GM19099 (cell line): Measurements from ENCODE around the gene MSI1.

Experiments
- POLR2A ChIP-seq: IDR thresholded peaks from 3 replicates; pipeline ENCODE4 v1.6.1; 2011; ENCODE audit warnings: low read depth; ENCODE audit not compliant: insufficient read length; ENCODE audit errors: extremely low read depth

Gene MSI1

DNA sequence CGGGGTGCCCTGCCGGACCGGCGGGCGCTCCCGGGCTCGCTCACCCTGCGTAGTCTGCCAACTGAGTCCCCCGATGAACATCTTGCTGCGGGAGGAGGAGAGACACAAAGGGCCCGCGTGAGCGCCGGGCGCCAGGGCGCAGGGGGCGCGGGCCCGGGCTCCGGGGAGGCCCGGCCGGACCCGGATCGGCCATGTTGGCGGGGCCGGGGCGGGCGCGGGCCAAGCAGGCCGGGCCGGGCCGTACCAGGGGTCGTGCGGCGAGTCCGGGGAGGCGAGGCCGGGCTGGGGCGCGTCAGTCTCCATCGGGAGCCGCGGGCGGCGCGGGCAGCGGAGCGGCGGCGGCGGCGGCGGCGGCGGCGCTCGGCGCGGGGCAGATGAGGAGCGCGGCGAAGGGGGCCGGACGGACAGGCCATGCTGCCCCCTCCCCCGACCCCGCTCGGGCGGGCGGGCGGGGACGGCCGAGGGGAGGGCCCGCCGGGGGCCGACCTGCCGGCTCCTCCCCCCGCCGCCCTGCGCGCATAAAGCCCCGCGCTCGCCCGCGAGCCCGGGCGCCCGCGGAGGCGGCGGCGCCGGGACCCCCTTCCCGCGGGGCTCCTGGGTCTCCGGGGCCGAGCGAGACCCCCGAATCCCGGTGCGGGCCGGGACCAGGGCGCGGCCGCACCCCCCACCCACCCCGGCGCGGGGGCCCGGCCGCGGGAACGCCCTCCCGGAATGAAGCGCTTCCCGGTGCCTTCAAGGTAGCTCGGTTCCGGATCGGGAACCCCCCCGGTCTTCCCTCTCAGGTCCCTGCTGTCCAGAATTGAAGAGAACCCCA lies at the start of gene MSI1:
Gene MSI1 (minus strand): TSS at position 376 of the 814 bp plus-strand sequence. CDS start 73 bp downstream, at position 303.
- no peak for TF ChIP-seq POLR2A

- no peak for TF ChIP-seq POLR2A
Observed at GRCh38 chr12:120417917-120418580, 49.1 kb upstream of the MSI1 start.

DNA sequence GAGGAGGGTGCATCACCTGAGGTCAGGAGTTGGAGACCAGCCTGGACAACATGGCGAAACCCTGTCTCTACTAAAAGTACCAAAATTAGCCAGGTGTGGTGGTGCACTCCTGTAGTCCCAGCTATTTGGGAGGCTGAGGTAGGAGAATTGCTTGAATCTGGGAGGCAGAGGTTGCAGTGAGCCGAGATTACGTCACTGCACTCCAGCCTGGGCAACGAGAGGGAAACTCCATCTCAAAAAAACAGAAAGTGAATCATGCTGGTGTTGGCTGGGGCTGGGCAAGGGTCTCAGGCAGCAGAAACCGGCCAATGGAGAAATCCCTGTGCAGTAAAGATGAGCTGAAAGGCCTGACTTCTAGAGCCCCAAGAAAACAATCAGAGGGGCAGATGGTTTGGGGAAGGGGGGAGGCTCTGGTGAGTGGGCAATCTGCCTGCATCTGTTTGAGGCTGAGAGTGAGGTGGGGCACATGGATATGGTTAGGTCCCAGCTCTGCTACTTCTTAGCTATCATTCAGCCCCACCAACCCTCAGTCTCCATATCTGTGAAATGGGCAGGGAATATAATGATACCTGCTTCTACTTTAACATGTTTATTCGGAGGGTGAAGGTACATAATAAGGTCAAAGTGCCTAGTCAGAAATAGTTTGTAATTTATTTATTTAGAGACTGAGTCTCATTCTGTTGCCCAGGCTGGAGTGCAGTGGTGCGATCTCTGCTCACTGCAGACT lies 47.7 kb upstream of the MSI1 start:
- no peak for TF ChIP-seq POLR2A

GRCh38 chr12:120413901-120414695 lies 45.1 kb upstream of the MSI1 start:
- no peak for TF ChIP-seq POLR2A

DNA sequence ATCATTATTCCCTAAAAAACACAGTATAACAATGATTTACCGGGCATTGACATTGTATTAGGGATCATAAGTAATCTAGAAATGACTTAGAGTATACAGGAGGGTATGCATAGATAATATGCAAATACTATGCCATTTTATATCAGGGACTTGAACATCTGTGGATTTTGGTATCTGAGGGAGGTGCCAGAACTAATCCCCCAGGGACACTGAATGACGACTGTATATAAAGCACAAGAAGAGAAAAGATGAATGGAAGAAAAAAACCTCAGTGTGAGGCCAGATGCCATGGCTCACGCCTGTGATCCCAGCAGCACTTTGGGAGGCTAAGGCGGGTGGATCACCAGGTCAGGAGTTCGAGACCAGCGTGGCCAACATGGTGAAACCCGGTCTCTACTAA lies 43.5 kb upstream of the MSI1 start:
- TF ChIP-seq POLR2A = no peak

- TF ChIP-seq POLR2A = no peak
Observed at GRCh38 chr12:120408771-120409170, 39.8 kb upstream of the MSI1 start.

GRCh38 chr12:120406553-120406952 lies 37.6 kb upstream of the MSI1 start:
- no peak for TF ChIP-seq POLR2A

- TF ChIP-seq POLR2A = no peak
Observed at GRCh38 chr12:120406069-120406468, 37.1 kb upstream of the MSI1 start.

GRCh38 chr12:120404271-120404670 lies 35.3 kb upstream of the MSI1 start:
- no peak for TF ChIP-seq POLR2A

DNA sequence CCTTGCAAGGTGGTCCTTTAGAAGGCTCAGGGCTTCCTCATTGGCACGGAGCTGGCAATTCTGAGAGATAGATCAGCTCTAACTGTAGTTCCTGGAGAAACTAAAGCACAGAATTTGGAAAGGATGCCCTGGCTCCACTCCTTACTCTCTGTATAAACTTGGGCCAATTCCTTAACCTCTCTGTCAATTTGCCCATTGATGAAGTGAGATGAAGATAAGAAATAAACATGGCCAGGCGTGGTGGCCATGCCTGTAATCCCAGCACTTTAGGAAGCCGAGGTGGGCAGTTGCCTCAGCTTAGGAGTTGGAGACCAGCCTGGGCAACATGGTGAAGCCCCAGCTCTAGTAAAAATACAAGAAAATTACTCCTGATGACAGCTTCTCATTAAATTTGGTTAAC lies 34.9 kb upstream of the MSI1 start:
- no peak for TF ChIP-seq POLR2A

- TF ChIP-seq POLR2A = no peak
Observed at GRCh38 chr12:120402217-120402616, 33.3 kb upstream of the MSI1 start.

GRCh38 chr12:120399531-120399930 lies 30.6 kb upstream of the MSI1 start:
- TF ChIP-seq POLR2A = no peak

DNA sequence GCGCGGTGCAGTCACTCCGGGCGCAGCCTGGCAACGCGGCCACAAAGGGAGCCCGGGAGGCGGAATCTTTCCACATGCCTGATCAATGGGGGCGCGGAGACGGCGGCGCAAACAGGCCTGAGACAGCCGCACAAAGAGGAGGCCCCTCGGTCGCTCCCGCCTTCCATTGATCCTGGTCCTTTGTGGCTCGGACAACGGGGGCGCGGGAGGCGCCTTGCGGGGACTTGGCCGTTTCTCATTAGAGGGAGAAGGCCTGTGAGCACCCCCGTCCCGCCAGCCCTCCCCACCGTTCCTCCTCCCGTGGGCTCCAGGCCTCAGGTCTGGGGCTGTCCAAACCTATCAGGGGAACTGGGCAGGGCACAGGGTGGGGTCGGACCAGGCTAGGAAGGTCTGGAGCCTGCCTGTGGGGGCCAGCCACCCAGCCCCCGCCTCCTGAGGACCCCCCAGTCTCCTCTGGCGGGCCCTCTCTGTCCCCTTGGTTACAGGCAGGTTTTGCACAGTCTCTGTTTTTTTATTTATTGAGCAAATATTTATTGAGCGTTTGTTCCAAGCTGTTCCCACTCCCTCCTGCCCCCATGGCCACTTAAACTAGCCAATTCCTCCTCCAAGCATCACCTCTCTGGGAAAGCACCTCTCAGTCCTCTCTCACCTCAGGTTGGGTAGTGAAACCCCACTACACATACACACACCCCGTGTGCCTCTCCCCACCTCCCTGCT lies 29.0 kb upstream of the MSI1 start:
- no peak for TF ChIP-seq POLR2A
